NB4 (cell line): ENCODE measurements around the gene CYP26C1.

Source experiments
- CTCF ChIP-seq: IDR thresholded peaks from one replicate; pipeline ENCODE4 v1.5.1; 2012; ENCODE audit warnings: low read depth, low read length
- POLR2A ChIP-seq: IDR thresholded peaks from 2 replicates; pipeline ENCODE4 v1.6.1; 2011; ENCODE audit warnings: mild to moderate bottlenecking; ENCODE audit not compliant: insufficient read length; ENCODE audit errors: extremely low read depth

- no peak for TF ChIP-seq CTCF
- no peak for TF ChIP-seq POLR2A
These were observed 37.5 kb upstream of the CYP26C1 start for GRCh38 chr10:93023013-93023650.
